ENCODE results near the gene SLC5A5.

DNA sequence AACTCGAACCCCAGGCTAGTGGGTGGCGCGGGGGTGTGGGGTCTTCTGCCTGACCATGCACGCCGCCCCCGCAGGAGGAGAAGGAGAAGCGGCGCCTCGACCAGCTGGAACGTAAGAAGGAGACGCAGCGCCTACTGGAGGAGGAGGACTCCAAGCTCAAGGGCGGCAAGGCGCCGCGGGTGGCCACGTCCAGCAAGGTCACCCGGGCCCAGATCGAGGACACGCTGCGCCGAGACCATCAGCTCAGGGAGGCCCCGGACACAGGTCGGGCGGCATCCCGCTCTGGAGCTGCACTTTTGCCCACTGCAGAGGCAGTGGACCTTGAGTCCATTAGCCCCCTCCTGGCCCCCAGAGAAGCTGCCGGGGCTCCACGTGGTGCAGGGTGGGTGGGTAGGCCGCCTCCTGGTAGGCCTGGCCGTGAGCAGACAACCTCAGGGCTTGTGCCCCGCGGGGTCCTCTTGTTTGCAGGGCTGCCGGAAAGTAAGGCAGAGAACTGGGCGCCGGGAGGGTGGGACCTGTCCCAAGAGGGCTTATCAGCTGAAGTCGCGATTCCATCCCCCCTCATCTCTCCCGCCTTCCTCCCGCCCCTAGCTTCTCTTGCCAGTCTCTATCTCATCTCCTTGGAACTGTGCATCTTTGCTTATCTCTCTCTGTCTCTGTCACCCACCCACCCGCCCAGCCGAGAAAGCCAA, 71.0 kb downstream of the SLC5A5 start:
- TF ChIP-seq POLR2A (IDR thresholded peaks at IDR 0.05) (no peak), CTCF (IDR thresholded peaks at IDR 0.05 in 4 of 5, conservative IDR thresholded peaks at IDR 0.05 in 1 of 5) (no peak)
